HEK293 (cell line): Measurements from ENCODE around the gene PKD2L1.

Experiments used
- CTCF ChIA-PET: fragments of 350-600 bp; formaldehyde crosslinking; extraction: SDS; loops from one replicate; lab custom pipeline; 2021; ENCODE audit warnings: antibody characterized with exemption; lab: Yijun Ruan, JAX
- POLR2A ChIA-PET: fragments of 300-600 bp; formaldehyde crosslinking; extraction: SDS; loops from one replicate; lab custom pipeline; 2020; ENCODE audit warnings: antibody characterized with exemption, inconsistent platforms; lab: Yijun Ruan, JAX
- H3K27ac ChIP-seq: fragments of 200-500 bp; sonication (Bioruptor generic); 2 replicates; pipeline ENCODE4 v1.5.1; 2014; ENCODE audit warnings: low read depth, low read length, control low read depth, inconsistent platforms; ENCODE audit errors: extremely low read depth
- H3K36me3 ChIP-seq, 2 experiments: fragments of 200-500 bp in 1 of 2; sonication (Bioruptor generic) in 1 of 2; 1 replicate in 1 of 2; 2 replicates in 1 of 2; pipeline ENCODE4 v1.5.1; 2014 to 2017; ENCODE audit warnings: inconsistent platforms in 2 of 2, low read length in 2 of 2; ENCODE audit not compliant: control insufficient read depth in 2 of 2, insufficient read depth in 1 of 2
- H3K4me1 ChIP-seq: fragments of 200-500 bp; sonication (Bioruptor generic); 2 replicates; pipeline ENCODE4 v1.5.1; 2014; ENCODE audit warnings: mild to moderate bottlenecking, low read length, inconsistent platforms; ENCODE audit not compliant: control insufficient read depth, insufficient read depth
- H3K4me3 ChIP-seq: 2 replicates; pipeline ENCODE4 v1.5.1; 2011; ENCODE audit warnings: low read depth, mild to moderate bottlenecking, control low read depth, low read length, moderate library complexity
- H3K9me3 ChIP-seq: fragments of 200-500 bp; sonication (Bioruptor generic); 2 replicates; pipeline ENCODE4 v1.5.1; 2014; ENCODE audit warnings: low read depth, low read length, inconsistent platforms; ENCODE audit not compliant: control insufficient read depth, insufficient read depth
- KLF16 ChIP-seq: fragments of 450-650 bp; formaldehyde crosslinking; IDR thresholded peaks from 2 replicates; pipeline ENCODE4 v1.5.1; 2017; ENCODE audit warnings: missing biosample characterization, missing genetic modification characterization
- KLF9 ChIP-seq: fragments of 450-650 bp; formaldehyde crosslinking; IDR thresholded peaks from 2 replicates; pipeline ENCODE4 v1.5.1; 2016; ENCODE audit warnings: missing biosample characterization, missing genetic modification characterization, low read depth
- PRDM1 ChIP-seq: fragments of 450-650 bp; formaldehyde crosslinking; IDR thresholded peaks from 2 replicates; pipeline ENCODE4; 2016; ENCODE audit warnings: missing biosample characterization, missing genetic modification characterization
- SP7 ChIP-seq: fragments of 450-650 bp; formaldehyde crosslinking; IDR thresholded peaks from 2 replicates; pipeline ENCODE4 v1.5.1; 2016; ENCODE audit warnings: missing biosample characterization, missing genetic modification characterization
- ZFP41 ChIP-seq: fragments of 450-650 bp; formaldehyde crosslinking; IDR thresholded peaks from 2 replicates; pipeline ENCODE4 v1.5.1; 2016; ENCODE audit warnings: missing biosample characterization, missing genetic modification characterization, borderline replicate concordance
- ZNF121 ChIP-seq: fragments of 450-650 bp; formaldehyde crosslinking; IDR thresholded peaks from 2 replicates; pipeline ENCODE4 v1.5.1; 2016; ENCODE audit warnings: missing biosample characterization, missing genetic modification characterization
- ZNF335 ChIP-seq: fragments of 450-650 bp; formaldehyde crosslinking; conservative IDR thresholded peaks from 2 replicates; pipeline ENCODE4 v1.5.1; 2016; ENCODE audit warnings: missing biosample characterization, missing genetic modification characterization
- ZNF341 ChIP-seq: fragments of 450-650 bp; formaldehyde crosslinking; IDR thresholded peaks from 2 replicates; pipeline ENCODE4; 2016; ENCODE audit warnings: low read depth, missing biosample characterization, missing genetic modification characterization
- ZNF366 ChIP-seq: fragments of 450-650 bp; formaldehyde crosslinking; conservative IDR thresholded peaks from 2 replicates; pipeline ENCODE4 v1.5.1; 2016; ENCODE audit warnings: missing biosample characterization, missing genetic modification characterization
- ZNF596 ChIP-seq: fragments of 450-650 bp; IDR thresholded peaks from 2 replicates; pipeline ENCODE4 v1.5.0; 2018; ENCODE audit warnings: missing biosample characterization, mild to moderate bottlenecking, missing genetic modification characterization, moderate library complexity
- ZNF664 ChIP-seq: fragments of 450-650 bp; formaldehyde crosslinking; IDR thresholded peaks from 2 replicates; pipeline ENCODE4 v1.5.1; 2016; ENCODE audit warnings: missing biosample characterization, missing genetic modification characterization
- ZXDB ChIP-seq: fragments of 450-650 bp; formaldehyde crosslinking; IDR thresholded peaks from 2 replicates; pipeline ENCODE4 v1.5.1; 2016; ENCODE audit warnings: missing biosample characterization, missing genetic modification characterization
- TF ChIP-seq, protein P1 (sequence below): fragments of 450-650 bp; formaldehyde crosslinking; IDR thresholded peaks from 2 replicates; pipeline ENCODE4 v1.5.1; 2016; ENCODE audit warnings: missing biosample characterization, missing genetic modification characterization
- TF ChIP-seq, protein P2 (sequence below): fragments of 450-650 bp; formaldehyde crosslinking; IDR thresholded peaks from 2 replicates; pipeline ENCODE4 v1.5.1; 2017; ENCODE audit warnings: missing biosample characterization, missing genetic modification characterization
- TF ChIP-seq, protein P3 (sequence below): fragments of 450-650 bp; formaldehyde crosslinking; IDR thresholded peaks from 2 replicates; pipeline ENCODE4 v1.5.1; 2016; ENCODE audit warnings: missing biosample characterization, missing genetic modification characterization
- TF ChIP-seq, protein P4 (sequence below): fragments of 450-650 bp; formaldehyde crosslinking; IDR thresholded peaks from 2 replicates; pipeline ENCODE4 v1.5.1; 2016; ENCODE audit warnings: missing biosample characterization, missing genetic modification characterization
- TF ChIP-seq, protein P5 (sequence below): fragments of 450-650 bp; formaldehyde crosslinking; IDR thresholded peaks from 2 replicates; pipeline ENCODE4 v1.5.1; 2016; ENCODE audit warnings: missing biosample characterization, missing genetic modification characterization

The PKD2L1 gene

DNA sequence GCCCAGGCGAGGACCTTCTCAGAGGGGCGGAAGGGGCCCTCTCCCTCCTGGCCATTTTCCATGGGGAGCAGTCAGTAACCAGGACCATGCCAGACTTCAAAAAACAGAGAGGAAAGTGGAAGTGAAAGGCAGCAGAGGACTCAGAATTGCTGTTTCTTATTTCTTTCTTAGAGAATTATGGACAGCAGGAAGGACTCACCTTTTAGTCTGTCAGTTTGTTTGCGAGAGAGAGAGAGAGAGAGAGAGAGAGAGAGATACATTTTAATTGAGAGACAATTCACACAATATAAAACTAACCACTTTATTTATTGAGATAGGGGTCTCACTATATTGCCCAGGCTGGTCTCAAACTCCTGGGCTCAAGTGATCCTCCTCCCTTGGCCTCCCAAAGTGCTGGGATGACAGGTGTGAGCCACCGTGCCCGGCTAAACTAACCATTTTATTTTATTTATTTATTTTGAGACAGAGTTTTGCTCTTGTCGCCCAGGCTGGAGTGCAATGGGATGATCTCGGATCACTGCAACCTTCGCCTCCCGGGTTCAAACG lies 41.5 kb upstream of the PKD2L1 start:
- POLR2A ChIA-PET, result interaction anchor here (0.6 to 2.3 kb wide), 5 partner anchors 10 to 585 kb away, joined by 3 to 29 read pairs (median 6); partner anchors contain the start of gene SCD
- H3K27ac ChIP-seq, result peak overlapping the region; percentile 73
- H3K4me3 ChIP-seq, result no peak overlapping the region
- CTCF ChIA-PET, result interaction anchor here (1.6 to 2.2 kb wide), 2 partner anchors 22 to 29 kb away, joined by 5 to 15 read pairs; no protein-coding TSS in a partner anchor
- no peaks in the 10 kb centered on the region for H3K36me3 ChIP-seq
- H3K4me1 ChIP-seq, result peaks cover 21% of the 10 kb centered on the region
- H3K9me3 ChIP-seq, result no peaks in the 10 kb centered on the region
- TF ChIP-seq ZFP41 (no peak), ZXDB (no peak; the same call in 1 of the 2 replicates), SP7 (0 out of 2 replicates have a peak, but pooled peaks have one; percentile 39), ZNF596 (tag by site-specific recombination) (peak; percentile 51; the same call in 1 of the 2 replicates), KLF16 (tag by site-specific recombination) (0 out of 2 replicates have a peak, but pooled peaks have one; percentile 24), KLF9 (tag by site-specific recombination) (peak; percentile 1; the same call in 1 of the 2 replicates), ZNF341 (tag by site-specific recombination) (no peak), PRDM1 (tag by site-specific recombination) (peak; percentile 73), ZNF664 (tag by site-specific recombination) (peak; percentile 56; the same call in 1 of the 2 replicates), ZNF366 (tag by site-specific recombination) (0 out of 2 replicates have a peak, but pooled peaks have one; percentile 11), ZNF335 (peak; percentile 29), ZNF121 (tag by site-specific recombination) (peak; percentile 98)
- TF ChIP-seq, protein P1, sequence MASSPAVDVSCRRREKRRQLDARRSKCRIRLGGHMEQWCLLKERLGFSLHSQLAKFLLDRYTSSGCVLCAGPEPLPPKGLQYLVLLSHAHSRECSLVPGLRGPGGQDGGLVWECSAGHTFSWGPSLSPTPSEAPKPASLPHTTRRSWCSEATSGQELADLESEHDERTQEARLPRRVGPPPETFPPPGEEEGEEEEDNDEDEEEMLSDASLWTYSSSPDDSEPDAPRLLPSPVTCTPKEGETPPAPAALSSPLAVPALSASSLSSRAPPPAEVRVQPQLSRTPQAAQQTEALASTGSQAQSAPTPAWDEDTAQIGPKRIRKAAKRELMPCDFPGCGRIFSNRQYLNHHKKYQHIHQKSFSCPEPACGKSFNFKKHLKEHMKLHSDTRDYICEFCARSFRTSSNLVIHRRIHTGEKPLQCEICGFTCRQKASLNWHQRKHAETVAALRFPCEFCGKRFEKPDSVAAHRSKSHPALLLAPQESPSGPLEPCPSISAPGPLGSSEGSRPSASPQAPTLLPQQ, result 0 out of 2 replicates have a peak, but pooled peaks have one; percentile 7
- TF ChIP-seq, protein P2, sequence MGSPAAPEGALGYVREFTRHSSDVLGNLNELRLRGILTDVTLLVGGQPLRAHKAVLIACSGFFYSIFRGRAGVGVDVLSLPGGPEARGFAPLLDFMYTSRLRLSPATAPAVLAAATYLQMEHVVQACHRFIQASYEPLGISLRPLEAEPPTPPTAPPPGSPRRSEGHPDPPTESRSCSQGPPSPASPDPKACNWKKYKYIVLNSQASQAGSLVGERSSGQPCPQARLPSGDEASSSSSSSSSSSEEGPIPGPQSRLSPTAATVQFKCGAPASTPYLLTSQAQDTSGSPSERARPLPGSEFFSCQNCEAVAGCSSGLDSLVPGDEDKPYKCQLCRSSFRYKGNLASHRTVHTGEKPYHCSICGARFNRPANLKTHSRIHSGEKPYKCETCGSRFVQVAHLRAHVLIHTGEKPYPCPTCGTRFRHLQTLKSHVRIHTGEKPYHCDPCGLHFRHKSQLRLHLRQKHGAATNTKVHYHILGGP (tag by site-specific recombination), result no peak
- TF ChIP-seq, protein P3, sequence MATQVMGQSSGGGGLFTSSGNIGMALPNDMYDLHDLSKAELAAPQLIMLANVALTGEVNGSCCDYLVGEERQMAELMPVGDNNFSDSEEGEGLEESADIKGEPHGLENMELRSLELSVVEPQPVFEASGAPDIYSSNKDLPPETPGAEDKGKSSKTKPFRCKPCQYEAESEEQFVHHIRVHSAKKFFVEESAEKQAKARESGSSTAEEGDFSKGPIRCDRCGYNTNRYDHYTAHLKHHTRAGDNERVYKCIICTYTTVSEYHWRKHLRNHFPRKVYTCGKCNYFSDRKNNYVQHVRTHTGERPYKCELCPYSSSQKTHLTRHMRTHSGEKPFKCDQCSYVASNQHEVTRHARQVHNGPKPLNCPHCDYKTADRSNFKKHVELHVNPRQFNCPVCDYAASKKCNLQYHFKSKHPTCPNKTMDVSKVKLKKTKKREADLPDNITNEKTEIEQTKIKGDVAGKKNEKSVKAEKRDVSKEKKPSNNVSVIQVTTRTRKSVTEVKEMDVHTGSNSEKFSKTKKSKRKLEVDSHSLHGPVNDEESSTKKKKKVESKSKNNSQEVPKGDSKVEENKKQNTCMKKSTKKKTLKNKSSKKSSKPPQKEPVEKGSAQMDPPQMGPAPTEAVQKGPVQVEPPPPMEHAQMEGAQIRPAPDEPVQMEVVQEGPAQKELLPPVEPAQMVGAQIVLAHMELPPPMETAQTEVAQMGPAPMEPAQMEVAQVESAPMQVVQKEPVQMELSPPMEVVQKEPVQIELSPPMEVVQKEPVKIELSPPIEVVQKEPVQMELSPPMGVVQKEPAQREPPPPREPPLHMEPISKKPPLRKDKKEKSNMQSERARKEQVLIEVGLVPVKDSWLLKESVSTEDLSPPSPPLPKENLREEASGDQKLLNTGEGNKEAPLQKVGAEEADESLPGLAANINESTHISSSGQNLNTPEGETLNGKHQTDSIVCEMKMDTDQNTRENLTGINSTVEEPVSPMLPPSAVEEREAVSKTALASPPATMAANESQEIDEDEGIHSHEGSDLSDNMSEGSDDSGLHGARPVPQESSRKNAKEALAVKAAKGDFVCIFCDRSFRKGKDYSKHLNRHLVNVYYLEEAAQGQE (tag by site-specific recombination), result no peak
- TF ChIP-seq, protein P4, sequence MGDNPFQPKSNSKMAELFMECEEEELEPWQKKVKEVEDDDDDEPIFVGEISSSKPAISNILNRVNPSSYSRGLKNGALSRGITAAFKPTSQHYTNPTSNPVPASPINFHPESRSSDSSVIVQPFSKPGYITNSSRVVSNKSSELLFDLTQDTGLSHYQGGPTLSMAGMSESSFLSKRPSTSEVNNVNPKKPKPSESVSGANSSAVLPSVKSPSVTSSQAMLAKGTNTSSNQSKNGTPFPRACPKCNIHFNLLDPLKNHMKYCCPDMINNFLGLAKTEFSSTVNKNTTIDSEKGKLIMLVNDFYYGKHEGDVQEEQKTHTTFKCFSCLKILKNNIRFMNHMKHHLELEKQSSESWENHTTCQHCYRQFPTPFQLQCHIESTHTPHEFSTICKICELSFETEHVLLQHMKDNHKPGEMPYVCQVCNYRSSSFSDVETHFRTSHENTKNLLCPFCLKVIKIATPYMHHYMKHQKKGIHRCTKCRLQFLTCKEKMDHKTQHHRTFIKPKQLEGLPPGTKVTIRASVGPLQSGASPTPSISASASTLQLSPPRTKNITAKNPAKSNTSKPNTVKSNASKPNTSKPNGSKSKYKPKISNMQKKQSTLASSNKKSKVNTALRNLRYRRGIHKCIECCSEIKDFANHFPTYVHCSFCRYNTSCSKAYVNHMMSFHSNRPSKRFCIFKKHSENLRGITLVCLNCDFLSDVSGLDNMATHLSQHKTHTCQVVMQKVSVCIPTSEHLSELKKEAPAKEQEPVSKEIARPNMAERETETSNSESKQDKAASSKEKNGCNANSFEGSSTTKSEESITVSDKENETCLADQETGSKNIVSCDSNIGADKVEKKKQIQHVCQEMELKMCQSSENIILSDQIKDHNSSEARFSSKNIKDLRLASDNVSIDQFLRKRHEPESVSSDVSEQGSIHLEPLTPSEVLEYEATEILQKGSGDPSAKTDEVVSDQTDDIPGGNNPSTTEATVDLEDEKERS, result no peak
- TF ChIP-seq, protein P5, sequence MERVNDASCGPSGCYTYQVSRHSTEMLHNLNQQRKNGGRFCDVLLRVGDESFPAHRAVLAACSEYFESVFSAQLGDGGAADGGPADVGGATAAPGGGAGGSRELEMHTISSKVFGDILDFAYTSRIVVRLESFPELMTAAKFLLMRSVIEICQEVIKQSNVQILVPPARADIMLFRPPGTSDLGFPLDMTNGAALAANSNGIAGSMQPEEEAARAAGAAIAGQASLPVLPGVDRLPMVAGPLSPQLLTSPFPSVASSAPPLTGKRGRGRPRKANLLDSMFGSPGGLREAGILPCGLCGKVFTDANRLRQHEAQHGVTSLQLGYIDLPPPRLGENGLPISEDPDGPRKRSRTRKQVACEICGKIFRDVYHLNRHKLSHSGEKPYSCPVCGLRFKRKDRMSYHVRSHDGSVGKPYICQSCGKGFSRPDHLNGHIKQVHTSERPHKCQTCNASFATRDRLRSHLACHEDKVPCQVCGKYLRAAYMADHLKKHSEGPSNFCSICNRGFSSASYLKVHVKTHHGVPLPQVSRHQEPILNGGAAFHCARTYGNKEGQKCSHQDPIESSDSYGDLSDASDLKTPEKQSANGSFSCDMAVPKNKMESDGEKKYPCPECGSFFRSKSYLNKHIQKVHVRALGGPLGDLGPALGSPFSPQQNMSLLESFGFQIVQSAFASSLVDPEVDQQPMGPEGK (tag by site-specific recombination), result peak; percentile 69; the same call in 1 of the 2 replicates
